Right lobe of liver (tissue), 4 donors: ENCODE measurements around the gene TOR1B.

Source experiments
- CTCF ChIP-seq, 4 donors: fragments of 200-600 bp in 3 of 4; fragments of 450-650 bp in 1 of 4; IDR thresholded peaks; one replicate each; pipeline versions ENCODE4 v1.5.1 to v1.8.0; 2016 to 2022; ENCODE audit warnings: antibody characterized with exemption in 4 of 4, mild to moderate bottlenecking in 2 of 4
- POLR2A ChIP-seq: fragments of 450-650 bp; IDR thresholded peaks from one replicate; pipeline ENCODE4 v1.6.1; 2017; ENCODE audit warnings: antibody characterized with exemption, mild to moderate bottlenecking
- donor health status: DM: no; HTN: no; CAD: no.
- donor health status: DM: no; HTN: no; CAD: no.
- donor health status: DM: no; HTN: yes; CAD: no.

- TF ChIP-seq CTCF (IDR thresholded peaks at IDR 0.05) (no peak), POLR2A (no peak)
These were observed 23.4 kb downstream of the TOR1B start for GRCh38 chr9:129826344-129826743.
